HepG2 (cell line): ENCODE results near the gene CTPS2. TPM values are rescaled to one million over a fixed set of nuclear protein-coding genes. Genes with fewer than 3 reads are reported as not detected.

Experiments used
- ATAC-seq: fragments of 200-7000 bp; cut with Tn5 transposase; 3 replicates; pipeline ENCODE4 v1.9.1; 2020; ENCODE audit warnings: mild to moderate bottlenecking, moderate library complexity
- BruUV-seq: library from RNA; stranded (reverse); fragments of 400-500 nt; replicated peaks from 2 replicates; lab custom pipeline; 2021; lab: Mats Ljungman, UMichigan
- CTCF ChIA-PET: fragments of 300-600 bp; formaldehyde crosslinking; extraction: SDS; loops from one replicate; lab custom pipeline; 2021; ENCODE audit warnings: low total read pairs, inconsistent platforms, low intra/inter-chr PET ratio; lab: Yijun Ruan, JAX
- POLR2A ChIA-PET: fragments of 350-600 bp; sonication (Branson Sonifier 250); formaldehyde crosslinking; loops from one replicate; lab custom pipeline; 2020; ENCODE audit warnings: antibody characterized with exemption, inconsistent platforms; lab: Yijun Ruan, JAX
- DNase-seq: peaks from one replicate; pipeline ENCODE4 v3.0.0-alpha.2; 2015; ENCODE audit warnings: low spot score
- FAIRE-seq: peaks from 3 replicates; lab custom pipeline; 2011; peaks lifted over from hg19 to GRCh38; lab: Jason Lieb, UNC
- H2AFZ ChIP-seq: one replicate; pipeline ENCODE4 v1.6.1; 2011; ENCODE audit warnings: low read length, inconsistent platforms
- H3K27ac ChIP-seq: fragments of 300-600 bp; 3 replicates; pipeline ENCODE4 v1.8.0; 2011; ENCODE audit warnings: mixed run types, mild to moderate bottlenecking, mixed read lengths, low read length, inconsistent platforms; ENCODE audit not compliant: insufficient read depth; ENCODE audit errors: extremely low read length
- H3K27me3 ChIP-seq, 2 experiments: fragments of 200-600 bp in 1 of 2; 2 replicates in 1 of 2; 3 replicates in 1 of 2; pipeline versions ENCODE4 v1.6.0 to v1.8.0; 2011; ENCODE audit warnings: low read length in 2 of 2, mild to moderate bottlenecking in 2 of 2, moderate library complexity in 2 of 2, inconsistent platforms in 1 of 2; ENCODE audit not compliant: insufficient read depth in 2 of 2, control insufficient read depth in 1 of 2
- H3K36me3 ChIP-seq, 2 experiments: fragments of 200-600 bp in 1 of 2; replicated peaks in 1 of 2; 2 replicates in 1 of 2; 3 replicates in 1 of 2; pipeline versions ENCODE4 v1.5.1 to v1.8.0; 2011; ENCODE audit warnings: low read length in 2 of 2, inconsistent platforms in 1 of 2; ENCODE audit not compliant: insufficient read depth in 2 of 2, control insufficient read depth in 1 of 2
- H3K4me1 ChIP-seq: 2 replicates; pipeline ENCODE4 v1.5.1; 2012; ENCODE audit warnings: low read length, inconsistent platforms; ENCODE audit not compliant: insufficient read depth
- H3K4me2 ChIP-seq: 2 replicates; pipeline ENCODE4 v1.6.0; 2011; ENCODE audit warnings: low read depth, low read length, inconsistent platforms
- H3K4me3 ChIP-seq, 3 experiments: fragments of 200-600 bp in 1 of 3; sonication (generic), shearing (Covaris generic) in 1 of 3; replicated peaks in 1 of 3; 2 replicates each; pipeline ENCODE4 v1.5.1; 2011 to 2016; ENCODE audit warnings: low read length in 3 of 3, inconsistent platforms in 2 of 3, low read depth in 2 of 3, mild to moderate bottlenecking in 2 of 3, control low read depth in 1 of 3, mixed read lengths in 1 of 3; ENCODE audit not compliant: insufficient read depth in 1 of 3
- H3K79me2 ChIP-seq: one replicate; pipeline ENCODE4 v1.6.1; 2011; ENCODE audit warnings: low read length, inconsistent platforms; ENCODE audit not compliant: insufficient read depth
- H3K9ac ChIP-seq: 2 replicates; pipeline ENCODE4 v1.6.0; 2011; ENCODE audit warnings: mild to moderate bottlenecking, low read depth, low read length, inconsistent platforms; ENCODE audit not compliant: insufficient read depth
- H3K9me3 ChIP-seq: 2 replicates; pipeline ENCODE4 v1.5.1; 2012; ENCODE audit warnings: mild to moderate bottlenecking, low read length
- H4K20me1 ChIP-seq: 2 replicates; pipeline ENCODE4 v1.6.0; 2011; ENCODE audit warnings: inconsistent platforms, mild to moderate bottlenecking, low read length, moderate library complexity; ENCODE audit not compliant: insufficient read depth
- AHDC1 ChIP-seq: sonication (generic); formaldehyde crosslinking; IDR thresholded peaks from 2 replicates; pipeline ENCODE4 v1.5.1; 2020; ENCODE audit warnings: mild to moderate bottlenecking, missing genetic modification reagents, borderline replicate concordance
- CBFB ChIP-seq: sonication (generic); formaldehyde crosslinking; IDR thresholded peaks from 2 replicates; pipeline ENCODE4 v1.4.0; 2020; ENCODE audit warnings: missing genetic modification reagents
- DBP ChIP-seq: sonication (generic); formaldehyde crosslinking; IDR thresholded peaks from 2 replicates; pipeline ENCODE4 v1.4.0; 2020; ENCODE audit warnings: missing genetic modification reagents; ENCODE audit errors: not compliant biosample characterization
- EEA1 ChIP-seq: sonication (generic); formaldehyde crosslinking; IDR thresholded peaks from 2 replicates; pipeline ENCODE4 v1.5.1; 2020; ENCODE audit warnings: mild to moderate bottlenecking, missing genetic modification reagents, borderline replicate concordance
- FOXP1 ChIP-seq, 2 experiments: fragments of 450-650 bp in 1 of 2; IDR thresholded peaks; 2 replicates each; pipeline ENCODE4 v1.6.1; 2017 to 2018; ENCODE audit warnings: antibody characterized with exemption in 1 of 2
- HOXA7 ChIP-seq: sonication (generic); formaldehyde crosslinking; IDR thresholded peaks from 2 replicates; pipeline ENCODE4 v1.8.1; 2022; ENCODE audit warnings: mild to moderate bottlenecking, missing genetic modification reagents, moderate library complexity
- MAFF ChIP-seq: IDR thresholded peaks from 2 replicates; pipeline ENCODE4 v1.6.1; 2011; ENCODE audit warnings: low read depth, low read length, improper control_type of control experiment
- MIXL1 ChIP-seq: IDR thresholded peaks from 2 replicates; pipeline ENCODE4 v1.6.1; 2016
- NFYB ChIP-seq: sonication (generic); formaldehyde crosslinking; IDR thresholded peaks from 2 replicates; pipeline ENCODE4 v1.4.0; 2020; ENCODE audit warnings: missing genetic modification reagents
- PAXIP1 ChIP-seq: sonication (generic); formaldehyde crosslinking; conservative IDR thresholded peaks from 2 replicates; pipeline ENCODE4 v1.4.0; 2020; ENCODE audit warnings: mild to moderate bottlenecking, missing genetic modification reagents, moderate library complexity
- U2AF2 ChIP-seq: fragments of 200-400 bp; formaldehyde crosslinking; IDR thresholded peaks from 2 replicates; pipeline ENCODE4 v1.6.1; 2017; ENCODE audit warnings: low read depth, mild to moderate bottlenecking, low read length
- WIZ ChIP-seq: sonication (generic); formaldehyde crosslinking; IDR thresholded peaks from 2 replicates; pipeline ENCODE4 v1.5.1; 2020; ENCODE audit warnings: mild to moderate bottlenecking, missing genetic modification reagents
- ZNF354B ChIP-seq: sonication (generic); formaldehyde crosslinking; IDR thresholded peaks from 2 replicates; pipeline ENCODE4 v1.8.0; 2022; ENCODE audit warnings: mild to moderate bottlenecking, missing genetic modification reagents
- ZNF597 ChIP-seq: sonication (generic); formaldehyde crosslinking; IDR thresholded peaks from 2 replicates; pipeline ENCODE4 v1.5.0; 2020; ENCODE audit warnings: missing genetic modification reagents
- WGBS: methylation state at CpG from one replicate; pipeline ENCODE4 v1.1.6; 2017; ENCODE audit warnings: low lambda C conversion rate; 5-methylcytosine and 5-hydroxymethylcytosine counted together
- in situ Hi-C: cut with HindIII; loops from 2 replicates; pipeline ENCODE4 v1.10.0; 2017; ENCODE audit warnings: low pct_unique_long_range_greater_than_20kb; ENCODE audit not compliant: extremely low pct_ligation_motif_present
- intact Hi-C: fragments of 100-400 bp; cut with micrococcal nuclease; formaldehyde crosslinking; loops from one replicate; pipeline ENCODE4 v1.10.0; 2022; ENCODE audit not compliant: unreplicated experiment
- polyA plus RNA-seq, 8 experiments: library from polyadenylated mRNA; depleted of rRNA in 3 of 8; stranded (reverse) in 7 of 8; unstranded in 1 of 8; fragments of >200 nt; fragmentation: Illumina TruSeq in 4 of 8; extraction: Trizol in 4 of 8; gene quantifications; 2 replicates each; pipeline versions ENCODE4 v1.2.1 to v1.2.3, GENCODE V29; 2011 to 2016; ENCODE audit warnings: low read depth in 4 of 8, missing spikeins in 1 of 8, mixed read lengths in 1 of 8; ENCODE audit not compliant: insufficient read depth in 1 of 8
- total RNA-seq, 5 experiments: library from RNA; depleted of rRNA; stranded (reverse); fragments of >200 nt; fragmentation: Illumina TruSeq; extraction: Trizol; gene quantifications; 2 replicates each; pipeline ENCODE4 v1.2.3, GENCODE V29; 2016; ENCODE audit warnings: low read depth in 1 of 5

Gene CTPS2
- total and polyA plus RNA-seq, 2 of the 13 experiments (the other 11 are each of a cell fraction or from before 2014, with no cell fraction given), result 10.3 to 26.1 TPM

GRCh38 chrX:16559206-16559619 is 153.3 kb downstream of the CTPS2 start:
- H3K27ac ChIP-seq, result no peak overlapping the region
- ATAC-seq, result peak; percentile 42; the same call in 1 of the 3 replicates
- TF ChIP-seq PAXIP1 (CRISPR knock-in tag) (peak; percentile 55), WIZ (no peak), HOXA7 (CRISPR knock-in tag) (no peak), U2AF2 (no peak), AHDC1 (CRISPR knock-in tag) (peak; percentile 33; the same call in 1 of the 2 replicates), EEA1 (no peak), CBFB (no peak), MIXL1 (CRISPR knock-in tag) (0 out of 2 replicates have a peak, but pooled peaks have one; percentile 14), ZNF354B (CRISPR knock-in tag) (no peak), NFYB (CRISPR knock-in tag) (no peak), FOXP1 (IDR thresholded peaks at IDR 0.05) (no peak), FOXP1 (CRISPR knock-in tag; IDR thresholded peaks at IDR 0.05) (peak; percentile 49; the same call in 1 of the 2 replicates), DBP (no peak), MAFF (peak; percentile 74), ZNF597 (CRISPR knock-in tag) (no peak)

More at GRCh38 chrX:16559206-16559619, 153.3 kb downstream of the CTPS2 start:
- H3K9me3 ChIP-seq, result no peaks in the 10 kb centered on the region
- peaks cover 17% of the 10 kb centered on the region; the same call in 1 of the 2 replicates for H3K4me1 ChIP-seq
- WGBS, result 7% methylated on average over 1 of the region's 1 CpG
- intact Hi-C loops, result no loop called here
- CTCF ChIA-PET, result no interaction called here
- POLR2A ChIA-PET, result no interaction called here
- H3K4me2 ChIP-seq, result peak overlapping the region; percentile 18; the same call in 1 of the 2 replicates
- no peaks in the 10 kb centered on the region for H3K27me3 ChIP-seq
- H3K79me2 ChIP-seq, result no peaks in the 10 kb centered on the region
- no TSS peak for BruUV-seq
- H3K9ac ChIP-seq, result no peak overlapping the region
- in situ Hi-C loops, result no loop called here
- H2AFZ ChIP-seq, result no peak overlapping the region
- no peak overlapping the region for H3K4me3 ChIP-seq
- FAIRE-seq, result no peak
- H4K20me1 ChIP-seq, result no peaks in the 10 kb centered on the region
- no peaks in the 10 kb centered on the region for H3K36me3 ChIP-seq
- DNase-seq, result no peak
